Measurements from ENCODE around the gene TBATA. TPM values are rescaled to one million over a fixed set of nuclear protein-coding genes. Genes with fewer than 3 reads are reported as not detected.
A peak's percentile ranks its signal among the peaks of the same experiment; 100 is the strongest.

The TBATA gene
- total RNA-seq, 6 experiments from 2014 or later: not detected

- peaks cover 0 to 3% (median 0%) of the 10 kb centered on the region in 4 donors for H3K36me3 ChIP-seq
- peaks cover 0 to 27% (median 5%) of the 10 kb centered on the region in 4 donors for H3K4me1 ChIP-seq
- no peak for TF ChIP-seq POLR2A (IDR thresholded peaks at IDR 0.05)
- no peak for TF ChIP-seq CTCF (IDR thresholded peaks at IDR 0.05)
- DNase-seq (no peak), ATAC-seq (no peak)
- H3K27me3 ChIP-seq: no peaks in the 10 kb centered on the region
- peak overlapping the region in 1 of 3 donors; percentile 24 for H3K27ac ChIP-seq
- intact Hi-C loops (cut with DNase I): no loop called here
- no peak overlapping the region for H3K4me3 ChIP-seq
- H3K9me3 ChIP-seq: no peaks in the 10 kb centered on the region
- 61% methylated on average over 4 of the region's 4 CpGs for WGBS (ENCODE audit: insufficient coverage, low coverage, low lambda C conversion rate, missing lambda C conversion rate)
Measured at GRCh38 chr10:70828923-70829322, 43.7 kb upstream of the TBATA start.

GRCh38 chr10:70827086-70827757 is 42.0 kb upstream of the TBATA start:
- DNase-seq (no peak), ATAC-seq (no peak)
- no peak for TF ChIP-seq POLR2A (IDR thresholded peaks at IDR 0.05)
- TF ChIP-seq CTCF (IDR thresholded peaks at IDR 0.05): no peak
- Histone ChIP-seq H3K9me3 (no peaks in the 10 kb centered on the region), H3K36me3 (peaks cover 0 to 3% (median 0%) of the 10 kb centered on the region in 4 donors), H3K27me3 (no peaks in the 10 kb centered on the region), H3K27ac (no peak overlapping the region), H3K4me3 (no peak overlapping the region), H3K4me1 (peaks cover 0 to 26% (median 5%) of the 10 kb centered on the region in 4 donors)
- WGBS (ENCODE audit: insufficient coverage, low coverage, low lambda C conversion rate, missing lambda C conversion rate): 81% methylated on average over 2 of the region's 2 CpGs
- intact Hi-C loops (cut with DNase I): no loop called here

GRCh38 chr10:70822076-70822820 is 37.1 kb upstream of the TBATA start:
- intact Hi-C loops (cut with DNase I): no loop called here
- WGBS (ENCODE audit: insufficient coverage, low coverage, low lambda C conversion rate, missing lambda C conversion rate): 95% methylated on average over 2 of the region's 2 CpGs

More at GRCh38 chr10:70822076-70822820, 37.1 kb upstream of the TBATA start:
- ATAC-seq (no peak), DNase-seq (no peak)
- Histone ChIP-seq H3K36me3 (peaks cover 0 to 18% (median 2%) of the 10 kb centered on the region in 4 donors), H3K4me1 (peaks cover 0 to 21% (median under 1%) of the 10 kb centered on the region in 4 donors), H3K4me3 (no peak overlapping the region), H3K27me3 (no peaks in the 10 kb centered on the region), H3K27ac (no peak overlapping the region), H3K9me3 (no peaks in the 10 kb centered on the region)
- TF ChIP-seq CTCF (IDR thresholded peaks at IDR 0.05): no peak
- no peak for TF ChIP-seq POLR2A (IDR thresholded peaks at IDR 0.05)

All from right lobe of liver (tissue), 6 donors.